SH-SY5Y (cell line): ENCODE measurements around the gene CDH11.

Source experiments
- GATA2 ChIP-seq: IDR thresholded peaks from 2 replicates; pipeline ENCODE4 v1.6.1; 2011; ENCODE audit warnings: mild to moderate bottlenecking, low read depth, low read length
- GATA3 ChIP-seq: IDR thresholded peaks from 2 replicates; pipeline ENCODE4 v1.6.1; 2011; ENCODE audit warnings: low read depth, mild to moderate bottlenecking, low read length, moderate library complexity

- TF ChIP-seq GATA2 = no peak
- TF ChIP-seq GATA3 = no peak
Observed at GRCh38 chr16:65054457-65054856, 67.4 kb downstream of the CDH11 start.
